Stimulated activated CD4-positive, alpha-beta T cell treated with anti-CD3 and anti-CD28 coated beads, Interleukin-4, amount 100 ng/mL, for 1 hour (primary cell): ENCODE data around the gene FGD6.

Experiments used
- DNase-seq: peaks from one replicate; pipeline ENCODE4 v3.0.0-alpha.2; 2020

Gene FGD6

DNA sequence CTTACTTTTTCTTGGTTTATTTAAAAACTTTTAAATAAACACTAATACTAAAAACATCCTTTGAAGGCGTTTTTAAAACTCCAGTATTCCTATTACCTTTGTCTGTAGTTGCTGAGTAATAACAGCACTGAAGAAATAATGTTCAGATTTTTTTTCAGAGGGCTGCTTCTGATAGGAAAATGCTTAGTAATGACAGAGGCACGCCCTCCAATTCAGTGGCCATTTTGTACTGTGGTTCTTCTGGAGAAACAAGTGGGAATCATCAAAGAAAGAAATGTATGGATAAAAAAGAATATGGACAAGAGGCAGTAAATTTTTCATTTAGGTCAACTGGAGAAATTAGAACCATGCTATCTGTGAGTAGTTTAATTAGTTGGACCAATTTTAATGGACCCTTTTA, 13.9 kb upstream of the FGD6 start:
- DNase-seq = no peak

DNA sequence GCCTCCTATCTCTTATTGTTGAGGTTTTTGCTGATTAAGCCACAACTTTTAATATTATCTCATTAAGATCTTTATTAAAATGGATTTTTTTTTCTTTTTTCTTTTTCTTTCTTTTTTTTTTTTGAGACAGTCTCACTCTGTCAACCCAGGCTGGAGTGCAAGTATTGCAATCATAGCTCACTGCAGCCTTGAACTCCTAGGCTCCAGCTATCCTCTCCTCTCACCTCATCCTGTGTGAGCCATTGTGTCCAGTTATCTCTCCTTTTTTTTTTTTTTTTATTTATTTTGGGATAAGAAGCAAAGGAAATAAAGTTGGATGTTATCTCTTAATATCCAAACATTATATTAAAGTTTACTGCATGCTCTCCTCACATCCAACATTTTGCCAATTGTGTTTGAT, 13.0 kb upstream of the FGD6 start:
- no peak for DNase-seq

DNA sequence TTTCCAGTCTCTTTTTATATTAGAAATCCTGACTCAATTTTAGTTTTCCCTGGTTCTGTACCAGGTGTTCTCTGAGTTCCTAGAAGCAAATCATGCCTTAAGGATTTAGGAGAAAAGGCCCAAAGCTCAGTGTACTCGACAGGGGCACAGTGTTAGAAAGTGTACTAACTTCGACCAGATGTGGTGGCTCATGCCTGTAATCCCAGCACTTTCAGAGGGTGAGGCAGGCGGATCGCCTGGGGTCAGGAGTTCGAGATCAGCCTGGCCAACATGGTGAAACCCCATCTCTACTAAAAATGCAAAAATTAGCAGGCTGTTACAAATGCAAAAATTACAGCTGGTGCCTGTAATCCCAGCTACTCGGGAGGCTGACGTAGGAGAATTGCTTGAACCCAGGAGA, 12.4 kb upstream of the FGD6 start:
- DNase-seq = no peak

DNA sequence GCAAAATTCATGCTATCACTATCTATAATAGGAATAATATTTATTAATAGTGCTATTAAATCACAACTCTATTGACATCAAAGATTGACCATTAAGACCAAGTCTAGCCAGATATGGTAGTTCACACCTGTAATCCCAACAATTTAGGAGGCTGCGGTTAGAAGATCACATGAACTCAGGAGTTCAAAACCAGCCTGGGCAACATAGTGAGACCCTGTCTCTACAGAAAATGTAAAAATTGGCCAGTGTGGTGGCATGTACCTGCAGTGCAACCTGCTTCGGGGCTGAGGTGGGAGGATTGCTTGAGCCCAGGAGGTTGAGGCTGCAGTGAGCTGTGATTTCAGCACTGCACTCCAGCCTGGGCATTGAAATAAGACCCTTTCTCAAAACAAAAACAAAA, 11.3 kb upstream of the FGD6 start:
- DNase-seq = no peak

DNA sequence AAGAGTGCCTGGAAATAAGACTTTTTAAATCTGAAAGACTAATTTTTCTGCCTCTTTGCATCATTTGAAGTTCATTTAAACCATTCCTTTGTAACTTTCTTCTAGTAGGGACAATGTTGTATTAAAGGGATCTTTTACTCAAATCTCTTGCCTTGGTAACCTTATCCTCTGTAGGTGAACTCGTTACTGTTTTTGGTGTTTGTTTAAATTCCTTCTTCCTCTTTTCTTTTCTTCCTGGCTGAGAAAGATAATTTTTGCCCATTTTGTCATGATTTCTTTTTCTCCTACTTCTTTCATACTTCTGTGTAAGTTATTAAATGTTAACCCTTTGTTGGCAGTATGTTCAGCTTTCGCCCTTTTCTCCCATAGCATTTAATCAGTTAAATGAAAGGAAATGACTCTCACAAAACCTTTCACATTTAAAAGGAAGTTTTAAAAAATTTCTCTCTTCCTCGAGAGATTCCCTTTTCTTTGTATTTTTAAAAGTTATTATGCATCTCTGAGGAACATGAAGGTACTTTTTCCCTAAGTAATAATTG, 10.6 kb upstream of the FGD6 start:
- DNase-seq = no peak

DNA sequence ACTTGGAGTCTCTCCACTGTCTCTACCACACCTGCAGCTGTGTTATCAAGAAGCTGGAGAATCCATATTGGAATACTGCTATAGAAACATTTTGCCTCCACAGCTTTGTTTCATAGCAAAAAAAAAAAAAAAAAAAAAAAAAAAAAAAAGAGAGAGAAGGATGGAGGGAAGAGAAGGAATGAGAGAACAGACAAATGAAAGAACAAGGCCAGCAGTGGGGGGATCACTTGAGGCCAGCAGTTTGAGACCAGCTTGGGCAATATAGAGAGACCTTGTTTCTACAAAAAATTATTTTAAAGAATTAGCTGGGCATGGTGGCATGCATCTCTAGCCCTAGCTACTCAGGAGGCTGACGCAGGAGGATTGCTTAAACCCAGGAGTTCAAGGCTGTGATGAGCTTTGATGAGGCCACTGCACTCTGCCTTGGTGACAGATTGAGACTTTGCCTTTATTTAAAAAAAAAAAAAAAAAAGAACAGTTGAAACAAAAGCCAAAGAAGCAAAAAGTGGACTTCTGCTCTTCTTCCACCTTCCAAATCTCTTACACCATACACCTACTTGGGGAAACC, 8.5 kb upstream of the FGD6 start:
- DNase-seq = no peak

DNA sequence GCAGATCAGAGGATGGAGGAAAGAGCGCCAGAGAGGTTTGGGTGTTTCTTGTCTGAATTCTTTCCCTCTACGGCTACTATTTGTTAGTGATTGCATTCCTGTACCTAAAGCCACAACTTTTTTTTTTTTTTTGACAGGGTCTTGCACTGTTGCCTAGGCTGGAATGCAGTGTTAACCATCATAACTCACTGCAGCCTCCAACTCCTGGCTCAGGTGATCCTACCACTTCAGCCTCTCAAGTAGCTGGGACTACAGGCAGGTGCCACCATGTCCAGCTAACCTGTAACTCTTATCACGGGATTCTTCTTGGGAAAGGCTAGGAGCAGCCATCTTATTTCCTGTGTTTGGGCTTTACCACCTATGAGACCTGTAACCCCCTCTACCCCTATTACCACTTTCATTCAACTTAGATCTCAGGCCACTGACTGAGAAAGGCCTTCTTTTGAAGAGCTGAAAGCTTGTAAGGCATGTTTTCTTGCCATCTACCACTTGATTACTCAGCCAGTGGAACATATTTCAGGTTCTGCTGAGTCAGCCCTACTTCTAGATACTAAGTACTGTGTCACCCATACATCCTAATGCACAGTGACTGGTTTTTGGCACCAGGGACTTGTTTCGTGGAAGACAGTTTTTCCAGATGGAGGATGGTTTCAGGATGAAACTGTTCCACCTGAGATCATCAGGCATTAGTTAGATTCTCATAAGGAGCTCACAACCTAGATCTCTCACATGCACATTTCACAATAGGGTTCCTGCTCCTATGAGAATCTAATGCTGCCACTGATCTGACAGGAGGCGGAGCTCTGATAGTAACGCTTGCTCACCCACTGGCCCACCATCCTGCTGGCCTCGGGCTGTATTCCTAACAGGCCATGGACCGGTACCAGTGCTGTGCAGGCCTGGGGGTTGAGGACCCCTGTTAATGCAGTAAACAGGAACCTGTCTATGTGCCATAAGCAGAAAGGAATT, 7.2 kb upstream of the FGD6 start:
- no peak for DNase-seq

DNA sequence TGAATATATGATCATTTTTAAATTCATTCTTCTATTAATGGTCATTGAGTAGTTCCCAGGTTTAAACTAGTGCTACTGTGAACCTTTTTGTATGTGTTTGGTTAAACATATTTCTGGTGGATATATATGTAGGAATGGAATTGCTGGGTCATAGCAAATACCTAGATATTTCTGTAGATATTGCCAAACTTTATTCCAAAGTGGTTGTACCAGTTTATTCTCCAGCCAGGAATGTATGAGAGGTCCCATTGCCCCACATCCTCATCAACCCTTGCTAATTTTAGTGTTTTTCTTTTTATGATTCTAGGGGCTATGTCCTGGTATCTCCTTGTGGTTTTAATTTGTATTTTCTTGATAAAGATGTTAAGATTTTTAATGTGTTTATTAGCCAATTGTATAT, 3.5 kb upstream of the FGD6 start:
- DNase-seq = no peak

DNA sequence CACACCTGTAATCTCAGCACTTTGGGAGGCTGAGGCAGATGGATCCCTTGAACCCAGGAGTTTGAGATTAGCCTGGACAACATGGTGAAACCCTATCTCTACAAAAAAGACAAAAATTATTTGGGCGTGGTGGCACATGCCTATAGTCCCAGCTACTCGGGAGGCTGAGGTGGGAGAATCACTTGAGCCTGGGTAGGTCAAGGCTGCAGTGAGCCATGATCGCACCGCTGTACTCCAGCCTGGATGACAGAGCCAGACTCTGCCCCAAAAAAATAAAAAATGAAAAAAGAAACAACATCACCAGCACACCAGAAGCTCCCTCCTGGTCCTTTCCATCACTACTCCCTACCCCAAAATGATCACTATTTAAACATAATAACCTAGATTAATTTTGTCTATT, 2.9 kb upstream of the FGD6 start:
- no peak for DNase-seq

DNA sequence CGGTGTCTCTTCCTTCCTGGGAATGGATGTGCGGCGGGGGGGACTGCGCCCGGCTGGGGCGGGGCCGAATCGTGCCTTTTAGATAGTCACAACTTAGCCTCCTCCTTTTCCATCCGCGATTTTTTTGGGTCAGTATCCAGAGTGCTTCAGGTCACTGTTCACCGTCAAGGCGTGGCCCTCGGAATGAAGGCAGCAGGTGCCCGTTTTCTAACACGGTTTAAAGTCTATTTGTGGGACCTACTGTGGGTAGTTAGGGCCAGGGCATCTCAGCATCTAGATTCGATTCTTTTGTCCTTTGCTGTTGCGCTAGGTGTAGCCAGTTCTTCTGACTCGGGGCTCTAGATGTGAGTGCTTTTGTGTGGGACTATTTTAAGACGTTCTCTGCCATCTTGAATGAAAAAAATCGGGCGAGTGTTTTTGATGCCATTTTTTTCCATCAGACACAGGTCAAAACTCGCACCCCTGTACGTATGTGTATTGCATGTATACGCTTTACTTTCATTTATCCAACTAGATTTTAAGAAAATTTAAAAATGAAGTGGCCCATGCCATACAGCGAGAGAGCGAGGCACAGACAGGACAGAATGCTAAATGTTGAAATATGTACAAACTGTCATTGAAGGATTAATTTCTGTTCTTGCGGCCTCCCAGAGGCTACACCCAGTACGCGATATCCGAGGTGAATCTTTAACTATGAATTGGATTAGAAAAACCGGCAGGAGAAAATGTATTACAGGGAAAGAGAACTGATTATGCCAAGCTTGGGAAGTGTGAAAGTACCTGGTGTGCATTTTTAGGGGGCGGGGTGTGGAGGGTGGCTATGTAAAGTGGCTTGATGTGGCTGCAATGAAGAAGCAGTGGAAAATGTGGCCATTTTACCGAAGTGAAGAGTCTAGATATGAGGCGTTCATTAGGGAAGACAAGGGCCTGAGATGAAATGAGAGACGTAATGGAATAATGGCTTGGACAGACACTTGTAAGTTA, 1.2 kb upstream of the FGD6 start:
- DNase-seq = peak; percentile 11

DNA sequence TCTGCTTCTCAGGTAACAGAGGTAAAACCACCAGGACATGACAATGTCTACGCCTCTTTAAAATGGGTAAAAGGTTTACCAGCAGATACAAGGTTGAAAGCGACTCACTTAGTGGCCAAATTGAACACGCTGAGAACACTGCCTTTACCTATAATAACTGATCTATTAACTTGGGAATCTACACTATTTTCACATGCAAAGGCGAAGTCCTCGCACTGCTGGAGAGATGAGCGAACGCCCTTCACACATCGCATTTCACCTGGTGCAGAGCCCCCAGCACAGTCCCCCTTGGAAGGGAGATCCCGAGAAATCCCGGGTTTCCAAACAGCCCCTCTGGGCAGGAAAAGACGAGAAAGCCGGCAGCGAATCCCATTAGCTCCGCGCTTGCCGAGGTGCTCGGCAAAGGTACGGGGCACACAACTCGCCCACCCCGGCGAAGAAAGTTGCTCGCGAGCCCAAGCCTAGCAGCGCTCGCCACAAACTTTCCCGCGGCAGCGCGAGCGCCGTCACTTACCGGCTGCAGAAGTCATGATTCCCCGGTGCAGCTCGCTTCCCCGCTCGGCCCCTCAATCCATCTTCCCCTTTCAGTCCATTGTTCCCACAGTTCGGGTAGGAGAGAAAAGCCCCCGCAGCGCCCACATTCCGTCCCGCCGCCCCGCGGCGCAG, 423 bp downstream of the FGD6 start:
- DNase-seq = no peak

DNA sequence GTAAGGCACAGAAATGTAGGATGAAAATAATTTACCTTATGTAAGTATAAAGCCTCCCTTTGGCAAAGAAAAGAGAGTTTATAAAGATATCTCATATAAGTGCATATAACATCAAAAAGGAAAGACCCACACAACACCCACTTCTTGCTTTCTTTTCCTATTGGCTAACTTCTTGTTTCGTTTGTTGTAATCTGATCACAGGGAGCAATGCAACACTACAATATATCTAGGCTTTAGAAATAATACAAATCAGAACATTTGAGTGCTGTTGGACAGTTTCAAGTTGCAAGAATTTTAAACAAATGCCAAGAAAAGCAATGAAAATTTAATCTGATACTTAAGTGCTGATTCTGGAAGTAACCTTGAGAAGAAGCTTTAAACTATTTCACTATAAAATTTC, 1.3 kb downstream of the FGD6 start:
- no peak for DNase-seq

DNA sequence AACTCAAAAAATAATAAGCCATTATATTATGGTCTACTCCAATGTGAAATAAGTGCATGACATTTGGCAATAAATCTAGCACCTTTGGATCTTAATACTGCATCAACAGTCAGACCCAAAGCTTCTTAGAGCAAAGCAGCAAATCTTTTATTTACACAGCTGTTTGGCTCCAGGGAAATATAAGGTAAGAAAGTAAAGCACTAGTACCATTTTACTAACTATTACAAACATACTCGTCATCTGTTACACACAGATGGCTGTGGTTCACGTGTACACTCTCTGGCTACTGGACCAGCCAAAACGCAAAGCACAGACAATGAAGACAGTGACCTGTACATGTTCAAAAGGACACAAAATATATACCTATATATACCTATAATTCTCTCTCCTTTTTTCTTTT, 2.8 kb downstream of the FGD6 start:
- no peak for DNase-seq

DNA sequence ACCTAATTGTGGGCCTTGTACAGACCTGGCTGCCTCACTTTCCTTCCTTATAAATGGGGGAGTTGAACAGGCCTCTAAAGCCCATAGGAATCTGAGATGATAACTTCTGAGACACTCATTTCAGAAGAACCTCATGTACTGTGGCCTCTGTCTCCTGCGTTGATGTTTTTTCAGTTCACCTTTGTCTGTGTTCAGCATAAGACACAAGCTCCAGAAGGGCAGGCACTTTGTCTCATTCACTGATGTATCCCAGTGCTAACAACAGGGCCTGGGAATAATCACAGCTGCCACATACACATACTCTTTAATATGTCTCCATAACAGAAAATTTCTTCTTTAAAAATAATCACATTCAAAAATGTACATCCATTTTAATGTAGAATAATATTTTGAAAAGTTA, 3.3 kb downstream of the FGD6 start:
- DNase-seq = no peak

DNA sequence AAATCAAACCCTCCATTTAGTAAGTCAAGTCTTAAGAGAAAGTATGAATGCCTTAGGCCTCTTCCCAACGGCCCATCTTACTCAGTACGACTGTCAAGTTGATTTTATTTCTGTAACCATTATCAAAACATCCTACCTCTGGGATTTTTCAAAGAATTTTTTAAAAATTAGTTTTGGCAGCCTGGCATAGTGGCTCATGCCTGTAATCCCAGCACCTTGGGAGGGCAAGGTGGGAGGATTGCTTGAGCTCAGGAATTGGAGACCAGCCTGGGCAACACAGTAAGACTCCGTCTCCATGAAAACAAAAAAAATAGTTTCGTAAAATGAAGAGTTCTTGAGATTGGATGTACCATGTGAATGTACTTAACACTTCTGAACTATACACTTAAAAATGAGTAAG, 4.1 kb downstream of the FGD6 start:
- no peak for DNase-seq

DNA sequence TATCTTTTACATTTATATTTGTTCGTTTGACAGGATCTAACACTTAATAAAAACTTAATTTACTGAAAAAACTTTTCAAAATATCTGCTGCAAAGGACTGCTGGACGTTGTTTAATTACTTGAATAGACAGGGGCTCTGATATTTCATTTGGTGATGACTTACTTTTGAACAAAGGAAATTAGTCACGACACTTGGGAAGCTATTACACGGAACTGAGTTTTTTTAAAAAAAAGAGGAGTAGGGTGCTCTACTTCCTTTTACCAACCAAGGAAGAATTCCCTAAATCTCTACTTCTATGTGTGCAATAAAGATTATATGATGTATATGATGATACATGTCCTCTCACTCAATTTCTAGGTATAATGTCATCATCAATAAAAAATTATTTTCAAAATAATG, 4.7 kb downstream of the FGD6 start:
- DNase-seq = no peak

DNA sequence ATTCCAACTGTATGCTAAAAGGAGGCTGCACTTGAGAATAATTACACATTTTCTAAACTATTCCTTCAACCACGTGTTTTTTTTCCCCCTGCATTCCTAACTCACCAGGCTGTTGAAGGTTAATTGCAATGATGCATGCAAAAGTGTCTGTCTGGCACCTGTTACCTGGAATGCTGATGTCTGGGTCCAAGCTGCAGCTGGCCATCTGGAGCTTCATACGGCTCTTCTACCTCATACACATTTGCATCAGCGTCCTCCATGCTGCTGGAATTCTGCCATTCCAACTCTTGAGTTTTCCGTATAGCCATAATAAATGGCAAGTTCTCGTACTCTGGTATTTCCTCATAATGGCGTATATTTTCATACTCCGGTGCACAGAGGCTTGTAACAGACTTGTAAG, 8.6 kb downstream of the FGD6 start:
- no peak for DNase-seq

DNA sequence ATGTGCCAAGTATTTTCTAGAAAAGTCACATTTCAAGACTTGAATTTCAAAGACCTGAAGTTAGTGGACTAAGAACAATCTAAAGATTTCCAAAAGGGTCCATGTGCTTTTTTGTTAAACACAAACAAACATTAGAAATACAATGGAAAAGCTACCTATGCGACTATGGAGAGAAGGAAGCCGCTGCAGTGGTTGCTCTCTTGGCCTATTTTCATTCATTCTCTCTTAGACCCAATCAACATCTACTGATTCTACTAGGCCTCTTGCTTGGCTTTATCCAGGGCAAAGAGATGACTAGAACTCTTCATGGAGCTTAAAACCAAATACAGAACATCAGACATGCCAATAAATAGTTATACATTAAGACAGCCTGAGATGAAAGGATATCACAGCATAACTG, 9.9 kb downstream of the FGD6 start:
- DNase-seq = no peak

DNA sequence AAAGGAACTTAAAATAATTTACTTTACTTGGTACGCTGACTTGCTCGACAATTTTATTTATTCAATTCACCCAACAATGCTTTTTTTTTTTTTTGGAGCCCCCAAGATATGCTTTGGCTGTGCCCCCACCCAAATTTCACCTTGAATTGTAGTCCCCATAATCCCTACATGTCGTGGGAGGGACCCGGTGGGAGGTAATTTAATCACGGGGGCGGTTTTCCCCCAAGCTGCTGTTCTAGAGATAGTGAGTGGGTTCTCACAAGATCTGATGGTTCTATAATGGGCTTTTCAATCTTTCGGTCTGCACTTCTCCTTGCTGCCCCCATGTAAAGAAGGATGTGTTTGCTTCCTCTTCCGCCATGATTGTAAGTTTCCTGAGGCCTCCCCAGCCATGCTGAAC, 10.4 kb downstream of the FGD6 start:
- DNase-seq = no peak

DNA sequence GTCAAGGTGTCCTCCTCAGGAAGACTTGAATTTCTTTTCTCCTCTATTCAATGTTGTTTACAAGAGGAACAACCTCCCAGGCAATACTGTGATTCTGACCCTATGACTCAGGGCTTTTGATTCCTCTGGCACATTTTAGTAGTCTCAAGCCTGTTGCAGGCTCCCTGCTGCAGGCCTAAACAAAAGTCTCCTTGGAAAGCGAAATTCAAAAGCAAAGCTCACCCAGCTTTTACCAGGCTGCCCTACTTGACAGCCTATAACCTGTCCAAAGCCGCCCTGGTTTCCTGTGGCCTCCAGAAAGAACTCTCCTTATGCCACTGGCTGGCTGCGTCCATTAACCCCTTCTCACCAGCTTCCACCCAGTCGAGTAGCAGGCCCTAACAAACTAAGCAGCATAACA, 11.6 kb downstream of the FGD6 start:
- DNase-seq = no peak

DNA sequence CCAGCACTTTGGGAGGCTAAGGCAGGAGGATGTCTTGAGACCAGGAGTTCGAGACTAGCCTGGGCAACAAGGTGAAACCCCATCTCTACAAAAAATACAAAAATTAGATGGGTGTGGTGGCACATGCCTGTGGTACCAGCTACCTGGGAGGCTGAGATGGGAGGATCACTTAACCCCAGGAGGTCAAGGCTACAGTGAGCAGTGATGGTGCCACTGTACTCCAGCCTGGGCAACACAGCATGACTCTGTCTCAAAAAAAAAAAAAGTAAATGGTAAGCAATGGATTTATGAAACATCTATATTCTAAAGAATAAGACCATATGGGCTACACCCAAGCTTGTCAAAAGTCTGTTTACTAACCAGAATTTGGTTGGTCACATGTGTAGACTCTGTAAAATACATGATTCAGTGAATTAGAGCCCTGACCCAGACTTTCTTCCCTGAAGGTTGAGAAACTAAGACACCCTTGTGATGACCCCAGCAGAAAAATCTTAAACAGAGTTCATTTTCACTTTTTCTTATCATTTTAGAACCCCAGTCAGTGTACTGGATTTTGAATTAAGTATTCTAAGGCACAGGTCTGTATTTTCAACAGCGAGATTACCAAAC, 12.1 kb downstream of the FGD6 start:
- DNase-seq = no peak
